ENCODE data around the gene ALDH1A3.

GRCh38 chr15:100863796-100864267 is 15.8 kb upstream of the ALDH1A3 start:
- no peak for TF ChIP-seq CTCF (IDR thresholded peaks at IDR 0.05)
- TF ChIP-seq POLR2A (IDR thresholded peaks at IDR 0.05): no peak

All from Peyer's patch (tissue), 4 donors.